NCI-H345 treated with DMSO at 0.1 percent for 48 hours (cell line): ENCODE data around the gene CLTA.
"Not testable (repeated sequence)": the region's sequence is repeated elsewhere in the genome, so short reads cannot be mapped to it uniquely, and the experiment has no call there.

Experiments
- DNase-seq: peaks from one replicate; lab custom pipeline; 2025; ENCODE audit not compliant: unreplicated experiment; lab: John Stamatoyannopoulos, UW

Gene CLTA

DNA sequence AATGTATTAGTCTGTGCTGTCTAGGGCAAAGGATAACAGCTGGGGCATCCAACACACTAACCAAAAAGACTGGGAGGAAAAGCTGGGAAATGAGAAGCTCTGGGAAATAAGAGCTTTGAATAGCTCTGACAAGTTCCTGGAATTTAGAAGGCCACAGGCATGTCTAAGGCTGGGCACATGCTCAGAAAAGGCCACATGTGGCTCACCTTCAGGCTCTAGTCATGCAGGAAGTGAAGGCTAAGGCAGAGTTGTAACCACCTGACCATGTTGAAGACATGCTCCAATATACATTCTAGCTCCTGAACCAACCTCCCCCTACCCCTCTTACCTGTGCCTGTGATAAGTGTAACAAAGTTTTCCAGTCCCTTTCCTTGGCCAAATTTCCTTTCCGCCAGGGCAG is 31.7 kb downstream of the CLTA start:
- DNase-seq, result no peak

DNA sequence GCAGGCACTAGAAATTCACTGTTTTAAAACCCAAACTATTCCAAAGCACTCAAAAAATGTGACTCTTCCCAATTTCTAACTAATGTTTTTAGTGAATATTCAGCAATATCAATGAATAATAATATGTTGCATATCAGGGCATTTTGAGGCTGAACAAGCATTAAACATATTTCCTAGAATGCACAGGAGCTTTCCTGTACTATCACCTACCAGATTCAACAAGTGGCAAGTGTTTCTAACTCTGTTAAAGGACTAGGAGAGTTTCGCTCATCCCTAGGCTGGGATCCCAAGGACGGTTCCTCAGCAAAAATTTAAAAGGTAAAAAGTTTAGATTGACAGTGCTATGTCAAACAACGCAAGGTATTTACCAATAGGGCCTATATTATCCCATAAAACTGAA is 46.5 kb downstream of the CLTA start:
- DNase-seq, result no peak

GRCh38 chr9:36239205-36239604 is 48.5 kb downstream of the CLTA start:
- not testable (repeated sequence) for DNase-seq

DNA sequence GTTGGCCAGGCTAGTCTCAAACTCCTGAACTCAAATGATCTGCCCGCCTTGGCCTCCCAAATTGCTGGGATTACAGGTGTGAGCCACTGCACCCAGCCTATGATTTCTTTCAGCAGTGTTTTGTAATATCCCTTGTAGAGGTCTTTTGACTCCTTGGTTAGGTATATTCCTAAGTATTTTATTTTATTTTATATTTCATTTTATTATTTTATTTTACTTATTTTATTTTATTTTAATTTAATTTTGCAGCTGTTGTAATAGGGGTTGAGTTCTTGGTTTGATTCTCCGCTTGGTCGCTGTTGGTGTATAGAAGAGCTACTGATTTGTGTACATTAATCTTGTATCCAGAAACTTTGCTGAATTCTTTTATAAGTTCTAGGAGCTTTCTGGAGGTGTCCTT is 49.0 kb downstream of the CLTA start:
- not testable (repeated sequence) for DNase-seq

- DNase-seq, result no peak
Observed at GRCh38 chr9:36245906-36246305, 55.2 kb downstream of the CLTA start.

DNA sequence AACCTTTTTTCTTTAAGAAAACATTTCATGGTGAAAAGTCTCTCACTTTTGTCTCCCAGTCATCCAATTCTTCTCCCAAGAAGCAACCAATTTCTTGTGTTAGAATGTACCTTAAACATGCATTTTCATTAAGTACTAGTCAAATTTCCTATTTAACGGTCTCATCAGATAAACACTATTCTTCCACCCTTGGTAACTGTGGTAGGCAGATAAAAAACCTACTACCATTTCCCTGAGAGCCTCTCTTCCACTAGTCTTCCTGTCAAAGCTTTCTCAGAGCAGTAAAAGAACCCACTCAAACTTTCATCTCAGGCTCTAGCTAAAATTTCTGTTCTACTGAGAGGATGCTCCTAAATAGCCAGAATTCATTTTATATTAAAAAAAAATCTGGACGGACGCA is 56.6 kb downstream of the CLTA start:
- no peak for DNase-seq

- not testable (repeated sequence) for DNase-seq
Observed at GRCh38 chr9:36248061-36248460, 57.3 kb downstream of the CLTA start.

DNA sequence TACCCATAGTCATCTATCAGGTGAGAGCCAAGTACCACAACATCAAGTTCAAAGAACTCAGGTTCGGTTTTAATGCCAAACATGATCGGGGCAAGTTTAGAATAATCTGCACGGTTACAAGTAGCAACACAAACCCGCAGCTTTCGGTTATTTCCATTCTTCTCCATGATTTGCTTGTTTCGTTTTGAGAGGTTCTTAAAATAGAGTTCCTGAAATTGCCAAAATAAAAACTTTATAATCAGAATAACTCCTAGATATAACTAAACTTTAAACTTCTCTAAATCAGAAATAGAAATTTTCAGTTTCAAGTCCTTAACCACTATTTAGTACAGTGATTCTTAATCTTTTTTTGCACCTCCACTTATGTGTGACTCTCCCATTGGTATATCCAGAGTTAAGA is 58.5 kb downstream of the CLTA start:
- DNase-seq, result no peak

DNA sequence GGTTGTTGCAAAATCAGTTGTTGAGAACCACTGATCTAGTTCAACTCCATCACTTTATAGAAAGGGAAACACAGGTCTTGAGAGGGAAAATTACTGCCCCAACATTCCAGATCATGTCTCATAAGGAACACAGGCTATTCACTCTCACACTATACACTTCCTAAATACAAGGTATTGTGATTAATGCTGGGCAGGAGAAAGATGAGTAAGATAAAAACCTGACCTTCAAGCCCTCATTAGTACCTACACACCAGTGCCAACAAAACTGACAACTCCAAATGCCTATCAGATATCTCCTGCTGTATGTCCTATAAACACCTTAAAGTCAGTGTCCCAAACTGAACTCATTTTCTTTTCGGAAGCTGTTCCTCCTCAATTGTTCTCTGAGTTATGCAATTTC is 59.4 kb downstream of the CLTA start:
- DNase-seq, result no peak

DNA sequence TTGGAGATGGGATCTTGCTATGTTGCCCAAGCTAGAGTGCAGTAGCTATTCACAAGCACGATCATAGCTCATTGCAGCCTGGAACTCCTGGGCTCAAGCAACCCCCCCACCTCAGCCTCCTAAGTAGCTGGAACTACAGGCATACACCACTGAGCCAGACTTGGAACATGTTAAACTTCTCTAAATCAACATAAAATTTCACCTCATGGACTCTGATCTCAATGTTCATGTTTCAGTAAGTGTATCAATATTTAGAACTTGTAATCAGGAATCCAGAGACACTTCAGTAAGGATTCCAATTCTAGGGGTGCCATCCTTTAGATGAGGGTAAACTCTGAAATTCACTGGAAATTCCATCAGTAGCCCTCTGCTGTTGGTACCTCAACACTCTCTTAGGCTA is 60.7 kb downstream of the CLTA start:
- no peak for DNase-seq

GRCh38 chr9:36258208-36258995 is 67.7 kb downstream of the CLTA start, which contains the start of gene GNE:
TSS of gene GNE (minus strand) at chr9:36258448. CDS start at chr9:36249355, 9,093 bp downstream.
- DNase-seq, result peak; percentile 82

- DNase-seq, result no peak
Observed at GRCh38 chr9:36258996-36259533, 68.3 kb downstream of the CLTA start.
